Hepatic stellate cell (primary cell): Measurements from ENCODE around the gene MCTP1.
"Not testable (repeated sequence)": the region's sequence is repeated elsewhere in the genome, so short reads cannot be mapped to it uniquely, and the experiment has no call there.

Source experiments
- DNase-seq: peaks from one replicate; pipeline ENCODE4 v3.0.0; 2011; ENCODE audit warnings: low spot score

MCTP1 gene

DNA sequence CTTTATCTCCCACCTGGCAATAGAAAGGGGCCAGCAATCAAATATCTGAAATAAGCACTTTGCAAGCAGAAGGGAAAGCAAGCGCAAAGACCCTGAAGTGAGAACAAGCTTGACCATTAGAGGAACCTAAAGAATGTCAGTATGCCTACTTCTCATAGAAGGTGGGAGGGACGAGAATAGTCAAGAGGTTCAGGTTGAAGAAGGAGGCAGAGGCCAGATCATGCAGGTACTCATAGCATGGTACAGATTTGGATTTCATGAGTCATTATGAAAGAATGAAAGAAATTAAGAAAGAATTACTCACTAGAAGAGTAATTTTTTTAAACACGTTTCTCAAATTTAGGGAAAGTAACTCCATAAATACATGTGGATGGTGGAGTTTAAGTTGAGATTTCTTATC lies 33.7 kb downstream of the MCTP1 start:
- DNase-seq: no peak

DNA sequence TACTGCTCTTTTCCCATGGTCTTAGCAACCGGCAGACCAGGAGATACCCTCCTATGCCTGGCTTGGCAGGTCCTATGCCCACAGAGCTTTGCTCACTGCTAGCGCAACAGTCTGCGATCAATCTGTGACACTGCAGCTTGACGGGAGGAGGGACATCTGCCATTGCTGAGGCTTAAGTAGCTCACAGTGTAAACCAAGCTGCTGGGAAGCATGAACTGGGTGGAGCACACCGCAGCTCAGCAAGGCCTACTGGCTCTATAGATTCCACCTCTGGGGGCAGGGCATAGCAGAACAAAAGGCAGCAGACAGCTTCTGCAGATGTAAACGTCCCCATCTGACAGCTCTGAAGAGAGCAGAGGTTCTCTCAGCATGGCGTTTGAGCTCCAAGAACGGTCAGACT lies 40.4 kb downstream of the MCTP1 start:
- no peak for DNase-seq

GRCh38 chr5:95241635-95242034 lies 43.3 kb downstream of the MCTP1 start:
- DNase-seq: no peak

DNA sequence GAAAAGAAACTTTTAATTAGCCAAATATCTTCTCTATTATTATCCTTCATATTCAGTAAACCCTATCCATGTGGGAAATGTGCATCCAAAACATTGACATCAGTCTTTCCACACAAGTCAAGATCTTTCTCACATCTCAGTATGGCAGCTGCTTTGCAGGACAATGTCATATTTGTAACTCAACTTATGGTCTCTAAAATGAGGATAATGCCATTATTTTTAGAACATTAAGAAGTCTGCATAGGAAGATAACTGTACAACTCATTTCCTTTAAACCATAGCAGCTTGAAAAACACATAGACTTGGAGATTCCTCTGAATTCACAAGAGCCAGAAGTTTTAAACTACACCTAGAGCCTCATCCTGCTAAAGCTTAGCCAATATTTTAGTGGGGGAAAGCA lies 43.7 kb downstream of the MCTP1 start:
- DNase-seq: no peak

DNA sequence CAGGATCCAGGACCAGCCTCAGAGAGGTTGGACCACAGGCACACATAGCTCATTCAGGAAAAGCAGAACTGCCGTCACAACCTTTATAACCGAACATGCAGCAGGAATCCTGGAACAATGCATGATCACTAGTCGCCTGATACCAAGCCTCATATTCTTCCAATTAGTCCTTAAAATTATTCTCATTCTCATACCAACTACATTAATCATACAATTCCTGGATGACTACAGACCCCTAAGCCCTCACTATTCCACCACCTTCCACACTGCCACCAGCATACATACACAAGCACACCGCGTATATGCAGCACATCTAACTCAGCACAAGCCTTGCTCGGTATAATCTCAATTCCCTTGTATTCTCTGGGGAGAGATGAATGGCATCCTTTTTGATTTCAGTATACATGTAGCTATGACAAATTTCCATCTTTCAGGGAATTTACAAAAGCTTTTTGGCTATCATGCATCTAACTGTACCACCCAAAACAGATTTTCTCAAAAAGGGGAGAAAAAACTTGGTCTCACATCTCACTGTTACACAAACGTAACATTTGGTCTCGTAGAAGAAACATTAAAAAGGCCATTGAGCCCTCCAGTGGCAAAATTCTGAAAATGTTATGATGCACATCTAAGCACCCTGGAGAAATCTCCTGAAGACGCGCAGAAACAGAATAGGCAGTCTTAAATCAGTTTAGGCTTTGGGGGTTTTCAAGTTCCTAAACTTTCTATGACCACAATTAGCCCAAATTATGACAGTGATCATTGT lies 46.2 kb downstream of the MCTP1 start:
- no peak for DNase-seq

GRCh38 chr5:95237324-95237723 lies 47.6 kb downstream of the MCTP1 start:
- DNase-seq: no peak

- DNase-seq: no peak
Observed at GRCh38 chr5:95235439-95235982, 49.4 kb downstream of the MCTP1 start.

DNA sequence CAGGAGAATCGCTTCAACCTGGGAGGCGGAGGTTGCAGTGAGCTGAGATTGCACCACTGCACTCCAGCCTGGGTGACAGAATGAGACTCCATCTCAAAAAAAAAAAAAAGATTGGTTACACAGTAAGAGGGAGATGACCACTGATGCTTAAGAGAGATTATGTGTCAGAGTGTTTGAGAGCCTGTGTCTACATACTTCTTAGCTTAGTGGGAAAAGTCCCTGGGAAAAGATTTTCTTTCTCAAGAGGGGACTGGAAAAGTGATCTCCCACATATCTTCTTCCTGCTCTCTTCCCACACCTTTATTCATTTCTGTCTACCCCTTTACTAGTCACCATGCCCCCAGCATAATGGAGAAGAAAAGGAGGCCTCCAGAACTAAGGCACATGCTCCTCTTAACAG lies 55.2 kb downstream of the MCTP1 start:
- no peak for DNase-seq

DNA sequence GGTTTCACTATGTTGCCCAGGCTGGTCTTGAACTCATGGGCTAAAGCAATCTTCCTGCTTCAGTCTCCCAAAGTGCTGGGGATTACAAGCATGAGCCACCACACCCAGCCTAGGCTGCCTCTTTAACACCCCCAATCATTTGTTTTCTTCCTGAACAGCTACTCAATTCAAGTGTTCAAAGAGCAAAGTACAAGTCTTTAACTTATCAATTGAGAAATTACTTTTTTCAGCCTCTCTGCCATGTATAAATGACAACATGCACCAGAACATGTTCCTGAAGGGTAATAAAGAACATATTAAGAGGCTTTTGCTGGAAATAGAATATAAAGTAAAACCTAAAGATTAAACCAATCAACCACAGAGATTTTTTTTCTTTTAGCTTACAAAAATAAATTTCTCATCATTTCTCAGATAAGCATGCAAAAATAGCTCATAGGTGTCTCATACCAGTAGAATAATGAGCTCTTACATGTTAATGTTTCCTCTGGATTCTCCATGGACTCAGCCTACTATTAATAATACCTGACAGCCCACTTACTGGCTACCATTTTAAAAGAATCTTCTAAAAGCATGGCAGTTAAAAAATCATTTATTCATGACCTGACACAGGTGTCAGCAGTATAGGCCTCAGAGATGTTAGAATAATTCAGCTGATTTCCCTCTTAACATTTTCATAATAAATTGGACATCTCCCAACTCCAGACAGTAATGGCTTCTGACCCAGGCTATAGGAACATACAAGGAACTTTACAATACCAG lies 60.0 kb downstream of the MCTP1 start:
- DNase-seq: no peak

- no peak for DNase-seq
Observed at GRCh38 chr5:95223566-95224258, 61.2 kb downstream of the MCTP1 start.

DNA sequence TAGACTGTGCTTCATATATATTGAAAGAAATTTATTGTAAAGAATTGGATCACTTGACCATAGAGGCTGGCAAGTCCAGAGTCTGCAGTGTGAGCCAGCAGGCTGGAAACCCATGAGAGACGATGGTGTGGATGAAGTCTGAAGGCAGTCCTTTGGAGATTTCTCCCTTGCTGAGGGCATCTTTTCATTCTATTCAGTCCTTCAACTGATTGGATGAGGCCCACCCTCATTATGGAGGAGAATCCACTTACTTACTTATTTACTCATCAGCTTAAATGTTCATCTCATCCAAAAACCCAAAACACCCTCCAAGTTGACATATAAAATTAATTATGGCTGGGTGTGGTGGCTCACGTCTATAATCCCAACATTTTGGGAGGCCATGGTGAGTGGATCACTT lies 62.1 kb downstream of the MCTP1 start:
- no peak for DNase-seq

DNA sequence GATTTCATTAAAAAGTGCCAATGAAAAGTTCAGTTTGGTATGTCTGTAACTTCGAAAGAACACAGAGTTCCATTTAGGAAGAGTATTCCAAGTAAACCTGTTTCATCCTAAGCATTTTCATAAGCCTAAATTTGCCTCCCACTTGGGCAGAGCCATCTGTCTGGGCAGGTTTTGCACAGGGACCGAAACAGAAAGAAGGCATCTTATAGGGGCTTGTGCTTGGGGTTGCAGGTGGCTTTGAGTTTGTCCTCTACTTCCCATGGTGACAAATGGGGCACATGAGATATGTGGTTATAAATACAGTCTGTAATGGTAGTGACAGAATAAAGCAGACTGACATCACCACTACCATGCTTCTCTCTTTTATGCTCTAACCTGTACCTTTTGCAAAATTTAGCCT lies 63.7 kb downstream of the MCTP1 start:
- no peak for DNase-seq

DNA sequence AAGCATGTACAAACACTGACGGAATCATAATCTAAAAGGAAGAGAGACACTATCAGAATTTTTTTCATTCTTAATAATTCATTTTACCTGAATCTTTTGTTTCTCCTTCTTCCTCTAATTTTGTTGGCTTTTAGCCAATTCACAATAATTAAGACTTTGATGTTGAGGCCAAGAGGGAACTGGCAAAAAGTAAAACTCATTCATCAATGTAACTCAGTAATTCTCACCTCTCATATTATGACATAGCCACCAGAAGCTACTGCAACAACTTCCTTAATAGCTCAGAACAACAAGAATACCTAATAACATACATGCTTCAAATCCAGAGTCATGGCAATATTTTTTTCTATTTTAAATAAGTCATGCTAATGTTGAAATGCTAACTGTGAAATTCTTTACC lies 64.5 kb downstream of the MCTP1 start:
- DNase-seq: no peak

DNA sequence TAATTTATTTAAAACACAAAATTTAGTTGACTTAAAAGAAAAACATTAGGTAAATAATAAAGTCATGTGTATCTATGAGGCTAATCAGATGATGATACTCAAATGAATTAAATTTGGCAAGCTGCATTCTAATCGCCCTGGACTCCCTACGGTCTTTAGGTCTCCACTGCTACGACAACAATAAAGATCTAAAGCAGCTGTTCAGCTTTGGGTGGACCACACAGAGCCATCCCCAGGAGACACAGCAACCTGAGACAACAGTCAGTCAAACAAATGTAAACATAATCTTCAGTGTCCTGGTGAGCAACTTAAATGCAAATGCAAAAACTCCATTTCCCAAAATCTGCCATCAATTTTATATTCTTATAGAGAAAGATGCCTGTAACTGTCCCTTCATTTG lies 65.5 kb downstream of the MCTP1 start:
- DNase-seq: no peak

- no peak for DNase-seq
Observed at GRCh38 chr5:95217881-95218280, 67.0 kb downstream of the MCTP1 start.

- no peak for DNase-seq
Observed at GRCh38 chr5:95217351-95217750, 67.5 kb downstream of the MCTP1 start.

- DNase-seq: no peak
Observed at GRCh38 chr5:95216136-95216955, 68.5 kb downstream of the MCTP1 start.

DNA sequence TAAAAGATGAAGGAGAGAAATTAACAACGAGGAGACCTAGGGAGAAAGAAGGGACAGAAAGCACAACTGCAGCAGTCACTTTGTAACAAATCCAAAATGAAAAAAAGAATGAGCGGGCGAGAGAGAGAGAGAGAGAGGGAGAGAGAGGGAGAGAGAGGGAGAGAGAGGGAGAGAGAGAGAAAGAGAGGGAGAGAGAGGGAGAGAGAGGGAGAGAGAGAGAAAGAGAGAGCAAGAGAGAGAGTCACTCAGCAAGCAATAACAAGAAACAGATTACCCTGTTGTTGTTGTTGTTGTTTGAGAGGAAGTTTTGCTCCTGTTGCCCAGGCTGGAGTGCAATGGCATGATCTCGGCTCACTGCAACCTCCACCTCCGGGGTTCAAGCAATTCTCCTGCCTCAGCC lies 77.1 kb downstream of the MCTP1 start:
- DNase-seq: not testable (repeated sequence)

- DNase-seq: no peak
Observed at GRCh38 chr5:95194856-95195255, 90.0 kb downstream of the MCTP1 start.

GRCh38 chr5:95191330-95191729 lies 93.6 kb downstream of the MCTP1 start:
- no peak for DNase-seq

DNA sequence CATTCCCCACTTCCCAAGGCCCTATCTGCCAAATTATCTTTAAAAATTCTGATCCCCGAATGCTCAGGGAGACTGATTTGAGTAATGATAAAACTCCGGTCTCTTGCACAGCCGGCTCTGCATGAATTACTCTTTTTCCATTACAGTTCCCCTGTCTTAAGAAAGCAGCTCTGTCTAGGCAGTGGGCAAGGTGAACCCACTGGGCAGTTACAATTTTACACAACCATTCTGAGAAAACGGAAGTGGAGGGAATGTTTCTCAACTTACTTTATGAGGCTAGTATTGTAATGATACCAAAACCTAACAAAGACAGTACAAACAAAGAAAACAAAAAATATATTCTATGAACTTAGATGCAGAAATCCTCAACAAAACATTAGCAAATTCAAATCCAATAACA lies 100.0 kb downstream of the MCTP1 start:
- no peak for DNase-seq

DNA sequence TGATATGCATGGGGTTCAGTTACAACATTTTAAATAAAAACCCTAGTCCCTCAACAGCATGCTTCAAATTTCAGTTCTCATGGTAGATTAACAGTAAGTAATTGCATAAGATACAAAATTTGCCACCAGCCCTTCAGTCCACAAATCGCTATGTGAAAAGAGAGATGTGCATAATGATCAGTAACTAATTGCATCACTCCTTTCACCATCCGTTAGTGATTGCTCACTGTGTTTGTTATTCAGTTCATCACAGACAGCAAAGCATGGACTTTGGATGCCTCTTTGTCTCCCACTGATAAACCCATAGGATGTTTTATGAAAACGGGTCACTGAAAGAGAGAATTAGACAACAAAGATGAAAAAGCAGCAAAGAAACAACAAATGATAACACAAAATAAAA lies 103.2 kb downstream of the MCTP1 start:
- DNase-seq: no peak
